ENCODE data around the gene RCHY1.
A peak's percentile ranks its signal among the peaks of the same experiment; 100 is the strongest.

Gene RCHY1

GRCh38 chr4:75505630-75506029 lies 8.6 kb downstream of the RCHY1 start:
- ATAC-seq (ENCODE audit: low read depth): no peak
- DNase-seq (ENCODE audit: low spot score): no peak
- Histone ChIP-seq H3K27me3 (ENCODE audit: insufficient read depth, poor library complexity, severe bottlenecking) (no peaks in the 10 kb centered on the region), H3K36me3 (ENCODE audit: low read depth) (peaks cover 85% of the 10 kb centered on the region), H3K4me1 (ENCODE audit: insufficient read depth, poor library complexity, severe bottlenecking) (no peaks in the 10 kb centered on the region), H3K27ac (ENCODE audit: poor library complexity, severe bottlenecking) (no peak overlapping the region), H3K4me3 (ENCODE audit: severe bottlenecking) (no peak overlapping the region), H3K9me3 (ENCODE audit: severe bottlenecking) (no peaks in the 10 kb centered on the region)
- no peak for TF ChIP-seq CTCF (IDR thresholded peaks at IDR 0.05; ENCODE audit: poor library complexity, severe bottlenecking)

- H3K4me3 ChIP-seq (ENCODE audit: severe bottlenecking): no peak overlapping the region
- H3K27me3 ChIP-seq (ENCODE audit: insufficient read depth, poor library complexity, severe bottlenecking): no peaks in the 10 kb centered on the region
- TF ChIP-seq CTCF (IDR thresholded peaks at IDR 0.05; ENCODE audit: poor library complexity, severe bottlenecking): no peak
- no peak for DNase-seq (ENCODE audit: low spot score)
- no peak for ATAC-seq (ENCODE audit: low read depth)
- no peak overlapping the region for H3K27ac ChIP-seq (ENCODE audit: poor library complexity, severe bottlenecking)
- H3K4me1 ChIP-seq (ENCODE audit: insufficient read depth, poor library complexity, severe bottlenecking): no peaks in the 10 kb centered on the region
- peaks cover 4% of the 10 kb centered on the region for H3K9me3 ChIP-seq (ENCODE audit: severe bottlenecking)
- peaks cover 82% of the 10 kb centered on the region for H3K36me3 ChIP-seq (ENCODE audit: low read depth)
Observed at GRCh38 chr4:75502671-75503070, 11.5 kb downstream of the RCHY1 start.

- H3K27ac ChIP-seq (ENCODE audit: poor library complexity, severe bottlenecking): no peak overlapping the region
- peaks cover 3% of the 10 kb centered on the region for H3K4me1 ChIP-seq (ENCODE audit: insufficient read depth, poor library complexity, severe bottlenecking)
- peaks cover 58% of the 10 kb centered on the region for H3K36me3 ChIP-seq (ENCODE audit: low read depth)
- no peak overlapping the region for H3K4me3 ChIP-seq (ENCODE audit: severe bottlenecking)
- DNase-seq (ENCODE audit: low spot score): no peak
- TF ChIP-seq CTCF (IDR thresholded peaks at IDR 0.05; ENCODE audit: poor library complexity, severe bottlenecking): no peak
- H3K27me3 ChIP-seq (ENCODE audit: insufficient read depth, poor library complexity, severe bottlenecking): no peaks in the 10 kb centered on the region
- no peak for ATAC-seq (ENCODE audit: low read depth)
- peaks cover 4% of the 10 kb centered on the region for H3K9me3 ChIP-seq (ENCODE audit: severe bottlenecking)
Observed at GRCh38 chr4:75499900-75500299, 14.3 kb downstream of the RCHY1 start.

GRCh38 chr4:75498041-75498440 lies 16.2 kb downstream of the RCHY1 start:
- peaks cover 6% of the 10 kb centered on the region for H3K4me1 ChIP-seq (ENCODE audit: insufficient read depth, poor library complexity, severe bottlenecking)
- H3K27ac ChIP-seq (ENCODE audit: poor library complexity, severe bottlenecking): no peak overlapping the region
- no peak for TF ChIP-seq CTCF (IDR thresholded peaks at IDR 0.05; ENCODE audit: poor library complexity, severe bottlenecking)
- ATAC-seq (ENCODE audit: low read depth): no peak
- no peak for DNase-seq (ENCODE audit: low spot score)
- H3K9me3 ChIP-seq (ENCODE audit: severe bottlenecking): peaks cover 4% of the 10 kb centered on the region
- no peaks in the 10 kb centered on the region for H3K27me3 ChIP-seq (ENCODE audit: insufficient read depth, poor library complexity, severe bottlenecking)
- H3K36me3 ChIP-seq (ENCODE audit: low read depth): peaks cover 64% of the 10 kb centered on the region
- no peak overlapping the region for H3K4me3 ChIP-seq (ENCODE audit: severe bottlenecking)

GRCh38 chr4:75497133-75497532 lies 17.1 kb downstream of the RCHY1 start:
- Histone ChIP-seq H3K9me3 (ENCODE audit: severe bottlenecking) (peaks cover 4% of the 10 kb centered on the region), H3K27ac (ENCODE audit: poor library complexity, severe bottlenecking) (no peak overlapping the region), H3K27me3 (ENCODE audit: insufficient read depth, poor library complexity, severe bottlenecking) (no peaks in the 10 kb centered on the region), H3K36me3 (ENCODE audit: low read depth) (peaks cover 64% of the 10 kb centered on the region), H3K4me1 (ENCODE audit: insufficient read depth, poor library complexity, severe bottlenecking) (peaks cover 6% of the 10 kb centered on the region), H3K4me3 (ENCODE audit: severe bottlenecking) (no peak overlapping the region)
- no peak for TF ChIP-seq CTCF (IDR thresholded peaks at IDR 0.05; ENCODE audit: poor library complexity, severe bottlenecking)
- ATAC-seq (ENCODE audit: low read depth) (peak; percentile 40), DNase-seq (ENCODE audit: low spot score) (no peak)
